Subcutaneous abdominal adipose tissue (tissue), 5 donors: Measurements from ENCODE around the gene NEIL3.

ENCODE experiments used
- H3K27ac ChIP-seq: one replicate; pipeline ENCODE4 v1.7.0; 2013; ENCODE audit warnings: low read depth, mild to moderate bottlenecking, inconsistent platforms, low read length, moderate library complexity
- H3K27me3 ChIP-seq, 5 donors: one replicate each; pipeline ENCODE4 v1.7.0; 2013; ENCODE audit warnings: low read length in 5 of 5, inconsistent platforms in 1 of 5; ENCODE audit not compliant: control insufficient read depth in 5 of 5, insufficient read depth in 4 of 5
- H3K36me3 ChIP-seq, 5 donors: one replicate each; pipeline ENCODE4 v1.7.0; 2013; ENCODE audit warnings: low read length in 5 of 5; ENCODE audit not compliant: control insufficient read depth in 5 of 5, insufficient read depth in 5 of 5
- H3K4me1 ChIP-seq, 5 donors: one replicate each; pipeline ENCODE4 v1.7.0; 2013; ENCODE audit warnings: low read length in 5 of 5, mild to moderate bottlenecking in 3 of 5, moderate library complexity in 1 of 5; ENCODE audit not compliant: control insufficient read depth in 5 of 5, insufficient read depth in 5 of 5
- H3K4me3 ChIP-seq, 5 donors: one replicate each; pipeline ENCODE4 v1.7.0; 2013; ENCODE audit warnings: low read length in 5 of 5, low read depth in 1 of 5
- H3K9ac ChIP-seq, 5 donors: one replicate each; pipeline ENCODE4 v1.7.0; 2013; ENCODE audit warnings: low read length in 5 of 5, mild to moderate bottlenecking in 4 of 5, moderate library complexity in 3 of 5
- H3K9me3 ChIP-seq, 5 donors: one replicate each; pipeline ENCODE4 v1.7.0; 2013; ENCODE audit warnings: low read length in 5 of 5; ENCODE audit not compliant: control insufficient read depth in 5 of 5
- donor health status: healthy.
- donor health status: healthy.
- donor health status: healthy.
- donor health status: healthy.
- donor health status: healthy.

NEIL3 gene

DNA sequence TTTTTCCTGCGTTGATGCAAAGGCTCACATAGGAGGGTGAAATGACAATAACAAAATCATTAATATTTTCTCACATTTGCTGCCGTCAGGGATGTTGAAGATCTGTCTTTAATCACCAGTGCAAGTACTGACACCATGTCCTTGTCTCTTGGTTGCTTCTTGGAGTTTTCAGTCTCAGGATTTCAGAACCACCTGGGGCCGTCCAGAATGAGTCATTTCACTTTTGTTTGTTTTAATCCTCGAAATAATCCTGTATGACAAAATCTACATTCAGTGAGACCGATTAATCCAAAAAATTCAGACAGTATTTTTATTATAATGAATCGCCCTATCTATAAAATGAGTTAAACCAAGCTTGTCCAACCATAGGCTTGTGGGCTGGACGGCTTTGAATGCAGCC lies 47.2 kb downstream of the NEIL3 start:
- no peaks in the 10 kb centered on the region for H3K4me1 ChIP-seq
- H3K9me3 ChIP-seq, result peaks cover 0 to under 1% (median 0%) of the 10 kb centered on the region in 5 donors
- H3K9ac ChIP-seq, result no peak overlapping the region
- H3K27me3 ChIP-seq, result no peaks in the 10 kb centered on the region
- no peaks in the 10 kb centered on the region for H3K36me3 ChIP-seq
- no peak overlapping the region for H3K4me3 ChIP-seq
- no peak overlapping the region for H3K27ac ChIP-seq

DNA sequence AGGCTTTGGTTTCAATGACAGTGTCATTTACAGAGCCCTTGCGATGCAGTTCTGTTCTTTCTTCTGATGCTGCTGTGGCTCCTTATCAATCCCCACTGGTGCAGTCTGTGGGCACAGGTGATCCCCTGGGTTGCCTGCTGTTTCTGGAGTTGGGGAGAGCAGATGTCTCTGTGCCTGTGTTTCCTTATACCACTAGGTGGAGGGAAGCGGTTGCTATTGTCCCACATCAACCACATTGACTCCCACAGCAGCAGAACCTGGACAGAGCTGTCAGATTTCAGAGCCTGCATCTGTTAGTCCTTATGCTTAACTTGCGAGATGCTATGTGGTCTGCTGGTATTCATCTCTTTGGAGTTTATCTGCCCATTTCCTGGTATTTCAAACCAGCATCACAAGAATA lies 57.7 kb downstream of the NEIL3 start:
- H3K4me3 ChIP-seq, result no peak overlapping the region
- H3K27ac ChIP-seq, result no peak overlapping the region
- no peaks in the 10 kb centered on the region for H3K4me1 ChIP-seq
- H3K36me3 ChIP-seq, result no peaks in the 10 kb centered on the region
- H3K27me3 ChIP-seq, result no peaks in the 10 kb centered on the region
- peaks cover 0 to 4% (median 0%) of the 10 kb centered on the region in 5 donors for H3K9me3 ChIP-seq
- no peak overlapping the region for H3K9ac ChIP-seq

DNA sequence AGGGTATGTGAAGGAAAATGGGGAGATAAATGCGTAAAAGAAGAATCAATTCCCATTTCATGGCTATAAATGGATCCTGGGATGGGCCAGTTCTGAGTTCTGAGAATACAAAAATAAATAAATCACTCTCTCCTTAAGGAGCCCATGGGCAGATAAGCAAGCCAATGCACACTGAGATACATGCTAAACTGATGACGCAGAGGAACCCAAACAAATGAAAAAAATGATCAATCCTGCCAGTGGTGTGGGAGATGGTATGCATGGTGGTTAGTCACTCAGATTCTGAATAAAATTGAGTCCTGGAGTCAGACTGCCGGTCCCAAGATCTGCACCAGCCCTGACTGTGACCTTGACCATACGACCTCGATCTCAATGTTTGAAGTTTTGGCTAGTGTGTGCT lies 59.7 kb downstream of the NEIL3 start:
- Histone ChIP-seq H3K9me3 (peaks cover 0 to 4% (median 0%) of the 10 kb centered on the region in 5 donors), H3K4me3 (no peak overlapping the region), H3K27ac (no peak overlapping the region), H3K27me3 (no peaks in the 10 kb centered on the region), H3K36me3 (no peaks in the 10 kb centered on the region), H3K9ac (no peak overlapping the region), H3K4me1 (no peaks in the 10 kb centered on the region)

DNA sequence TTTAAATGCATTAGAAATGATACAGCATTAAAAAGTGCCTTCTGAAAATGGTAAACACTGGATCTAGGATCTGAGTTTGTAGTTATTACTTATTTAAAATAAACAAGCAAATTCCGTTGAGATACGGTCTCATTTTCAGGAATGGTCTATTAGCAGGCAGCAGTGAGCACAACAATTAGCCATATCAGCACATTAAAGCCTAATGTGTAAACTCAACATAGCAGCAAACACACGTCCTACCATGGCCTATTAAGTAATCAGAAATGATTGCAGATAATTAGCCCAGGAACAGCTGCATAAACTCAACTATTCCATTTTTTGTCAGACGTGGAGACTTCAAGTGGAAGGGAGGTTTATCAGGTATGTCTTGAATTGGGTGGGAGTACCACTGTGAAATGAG lies 61.8 kb downstream of the NEIL3 start:
- Histone ChIP-seq H3K4me1 (no peaks in the 10 kb centered on the region), H3K27ac (no peak overlapping the region), H3K27me3 (no peaks in the 10 kb centered on the region), H3K36me3 (no peaks in the 10 kb centered on the region), H3K9me3 (peaks cover 0 to 4% (median 0%) of the 10 kb centered on the region in 5 donors), H3K9ac (no peak overlapping the region), H3K4me3 (no peak overlapping the region)

DNA sequence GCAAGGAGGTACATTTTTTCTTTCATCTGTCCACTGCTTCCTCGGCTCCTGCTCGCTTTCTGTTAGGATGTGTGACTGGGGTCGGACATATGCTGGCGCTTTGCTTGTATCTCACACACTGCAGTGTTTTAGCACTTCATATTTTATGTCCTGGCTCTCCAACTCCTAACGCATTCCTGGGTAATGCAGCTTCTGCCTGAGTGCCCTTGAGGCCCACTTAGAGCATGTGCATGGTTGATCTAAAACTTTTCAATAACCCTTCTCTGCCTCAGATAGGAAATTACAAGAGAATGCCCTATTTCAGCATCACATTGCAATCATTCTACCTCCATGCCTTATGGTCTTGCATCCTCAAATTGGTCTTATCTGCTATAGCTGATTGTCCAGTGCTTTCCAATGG lies 65.3 kb downstream of the NEIL3 start:
- no peaks in the 10 kb centered on the region for H3K36me3 ChIP-seq
- no peaks in the 10 kb centered on the region for H3K27me3 ChIP-seq
- H3K9me3 ChIP-seq, result no peaks in the 10 kb centered on the region
- no peak overlapping the region for H3K9ac ChIP-seq
- no peaks in the 10 kb centered on the region for H3K4me1 ChIP-seq
- no peak overlapping the region for H3K4me3 ChIP-seq
- H3K27ac ChIP-seq, result no peak overlapping the region

DNA sequence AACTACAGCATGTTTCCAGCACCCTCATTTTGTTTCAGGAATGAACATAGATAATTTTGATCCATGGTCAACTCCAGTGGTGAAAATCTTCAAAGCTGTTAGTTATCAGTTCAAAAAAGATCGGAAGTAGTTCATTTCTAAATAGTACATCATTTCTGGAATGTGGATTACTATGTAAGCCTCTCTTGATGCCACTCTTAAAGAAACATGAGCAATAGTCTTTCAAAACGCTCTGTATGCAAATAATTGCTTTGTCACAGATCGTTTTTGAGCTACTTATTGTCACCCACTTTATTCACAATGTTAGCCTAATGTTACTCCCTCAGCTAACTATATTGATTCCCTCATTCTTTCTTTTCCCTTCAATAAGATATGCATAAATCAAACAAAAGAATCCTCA lies 65.7 kb downstream of the NEIL3 start:
- no peak overlapping the region for H3K27ac ChIP-seq
- H3K9me3 ChIP-seq, result no peaks in the 10 kb centered on the region
- H3K27me3 ChIP-seq, result no peaks in the 10 kb centered on the region
- H3K36me3 ChIP-seq, result no peaks in the 10 kb centered on the region
- H3K9ac ChIP-seq, result no peak overlapping the region
- no peak overlapping the region for H3K4me3 ChIP-seq
- H3K4me1 ChIP-seq, result no peaks in the 10 kb centered on the region

DNA sequence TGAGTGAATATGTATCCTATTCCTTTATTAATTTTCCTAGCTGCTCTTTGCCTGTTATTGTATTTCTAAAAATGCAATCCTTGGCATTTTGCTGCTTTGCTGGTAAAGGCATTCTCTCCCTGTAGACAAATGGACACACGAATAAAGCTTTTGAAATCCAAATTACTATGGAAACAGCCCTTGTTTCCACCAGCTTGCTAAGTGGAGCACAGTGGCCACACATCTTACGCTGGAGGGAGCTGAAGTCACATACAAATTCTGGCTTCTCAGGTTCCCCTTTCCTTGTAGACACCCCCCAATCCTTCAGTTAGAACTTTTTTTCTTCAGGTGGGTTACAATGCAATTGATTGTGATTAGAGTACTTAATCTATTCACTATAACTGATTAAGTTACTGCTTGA lies 66.3 kb downstream of the NEIL3 start:
- Histone ChIP-seq H3K4me1 (no peaks in the 10 kb centered on the region), H3K27me3 (no peaks in the 10 kb centered on the region), H3K36me3 (no peaks in the 10 kb centered on the region), H3K9ac (no peak overlapping the region), H3K9me3 (no peaks in the 10 kb centered on the region), H3K4me3 (no peak overlapping the region), H3K27ac (no peak overlapping the region)

DNA sequence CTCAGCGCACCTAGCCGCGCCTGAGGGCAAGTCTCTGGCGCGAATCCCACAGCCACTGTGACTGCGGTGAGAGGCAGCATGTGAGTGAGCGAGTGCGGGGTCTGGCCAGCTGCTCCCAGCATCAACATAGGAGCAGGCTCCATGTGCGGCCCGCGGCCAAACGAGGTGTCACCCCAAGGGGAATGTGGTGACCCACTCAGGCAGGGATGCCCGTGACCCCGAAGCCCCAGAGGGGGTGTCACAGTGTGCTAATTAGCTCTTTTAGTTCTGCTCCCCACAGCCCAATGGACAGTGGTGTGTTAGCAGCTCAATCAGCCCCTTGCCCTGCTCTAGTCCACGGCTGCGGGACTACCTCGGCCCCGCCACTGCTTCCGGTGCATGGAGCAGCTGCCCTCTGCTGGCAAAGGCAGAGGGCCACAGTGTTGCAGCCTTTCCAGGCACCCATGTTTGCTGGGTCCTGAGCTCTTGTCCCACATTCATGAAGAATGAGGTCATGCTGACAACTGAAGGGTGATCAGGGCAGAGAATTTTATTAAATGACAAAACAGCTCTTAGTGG lies 71.1 kb downstream of the NEIL3 start:
- Histone ChIP-seq H3K9ac (no peak overlapping the region), H3K9me3 (no peaks in the 10 kb centered on the region), H3K27ac (no peak overlapping the region), H3K4me1 (peaks cover 0 to 3% (median 0%) of the 10 kb centered on the region in 5 donors), H3K27me3 (no peaks in the 10 kb centered on the region), H3K4me3 (no peak overlapping the region), H3K36me3 (no peaks in the 10 kb centered on the region)

DNA sequence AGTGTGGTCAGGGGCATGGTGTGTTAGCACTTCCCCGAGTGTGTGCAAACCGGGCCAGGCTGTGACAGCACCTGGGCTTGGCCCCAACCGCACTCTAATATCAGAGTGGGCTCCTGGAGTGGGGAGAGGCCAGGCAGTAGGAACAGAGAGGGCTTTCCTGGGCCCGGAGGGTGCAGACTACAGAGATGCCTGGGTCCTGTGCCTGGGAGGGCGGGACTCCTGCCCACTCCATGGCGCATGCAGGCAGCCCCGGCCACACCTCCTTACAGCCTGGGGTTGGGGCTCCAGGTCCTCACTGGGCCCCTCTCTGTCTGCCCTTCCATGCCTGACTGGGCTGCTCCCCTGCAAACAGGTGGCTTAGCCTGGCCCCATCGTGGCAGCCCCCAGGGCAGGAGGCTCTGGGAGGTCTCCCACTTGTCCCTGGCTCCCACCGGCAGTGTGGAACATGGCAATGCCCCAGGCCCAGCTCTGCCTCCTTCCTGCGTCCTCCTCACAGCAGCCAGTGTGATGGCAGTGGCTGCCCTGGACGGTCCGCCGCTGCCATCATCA lies 72.2 kb downstream of the NEIL3 start:
- no peaks in the 10 kb centered on the region for H3K27me3 ChIP-seq
- H3K9me3 ChIP-seq, result no peaks in the 10 kb centered on the region
- H3K36me3 ChIP-seq, result no peaks in the 10 kb centered on the region
- H3K4me1 ChIP-seq, result peaks cover 0 to 11% (median 0%) of the 10 kb centered on the region in 5 donors
- H3K27ac ChIP-seq, result no peak overlapping the region
- no peak overlapping the region for H3K9ac ChIP-seq
- no peak overlapping the region for H3K4me3 ChIP-seq

DNA sequence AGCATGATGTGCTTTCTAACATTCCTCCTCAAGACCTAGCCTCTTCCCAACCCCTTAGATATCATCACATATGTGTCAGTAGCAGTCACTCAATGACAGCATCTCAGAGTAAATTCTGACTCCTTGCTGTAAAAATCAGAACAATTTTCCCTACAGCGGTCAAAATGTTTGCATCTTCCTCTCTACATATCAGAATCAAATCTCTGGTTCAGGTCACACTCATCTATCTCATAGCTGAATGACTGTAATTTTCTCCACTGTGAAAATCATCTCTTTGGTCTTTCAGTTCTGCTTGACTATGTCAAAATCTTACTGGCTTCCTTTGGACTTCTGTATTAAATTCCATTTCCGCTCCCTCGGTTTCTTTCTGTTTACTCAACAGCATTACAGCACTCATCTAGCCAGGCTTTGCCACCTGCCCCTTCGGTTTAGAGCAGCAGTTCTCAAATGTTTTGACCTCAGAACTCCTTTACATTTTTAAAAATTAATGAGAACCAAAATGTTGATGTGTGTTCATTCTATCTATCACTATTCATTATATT lies 75.3 kb downstream of the NEIL3 start:
- no peaks in the 10 kb centered on the region for H3K27me3 ChIP-seq
- no peaks in the 10 kb centered on the region for H3K9me3 ChIP-seq

More for the DNA sequence above, 75.3 kb downstream of the NEIL3 start:
- H3K4me1 ChIP-seq, result peaks cover 0 to 11% (median 0%) of the 10 kb centered on the region in 5 donors
- no peaks in the 10 kb centered on the region for H3K36me3 ChIP-seq
- no peak overlapping the region for H3K27ac ChIP-seq
- no peak overlapping the region for H3K9ac ChIP-seq
- no peak overlapping the region for H3K4me3 ChIP-seq
